ENCODE data around the gene MALT1. TPM values are rescaled to one million over a fixed set of nuclear protein-coding genes. Genes with fewer than 3 reads are reported as not detected.

MALT1 gene
- total and polyA plus RNA-seq, 8 donors = 3.2 to 12.9 (median 7.1) TPM

DNA sequence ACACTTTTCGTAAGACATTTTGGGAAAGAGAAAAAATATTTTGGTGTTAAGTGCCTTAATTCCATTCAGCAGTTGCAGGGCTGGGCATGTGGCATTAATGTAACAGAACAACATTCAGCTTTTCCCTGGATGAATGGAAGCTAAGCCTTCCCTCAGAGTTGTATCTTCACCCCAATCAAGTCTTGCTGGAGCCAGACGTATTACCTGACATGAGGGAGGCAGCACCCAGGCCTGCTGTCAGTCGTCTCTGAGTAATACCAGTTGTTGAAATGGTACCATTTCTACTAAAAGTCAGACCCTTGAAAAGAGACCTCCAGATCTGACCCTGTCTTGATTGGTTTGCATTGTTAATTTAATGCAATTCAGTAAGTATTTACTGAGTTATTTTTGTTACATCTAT lies 57.5 kb downstream of the MALT1 start:
- Histone ChIP-seq H3K4me1 (no peaks in the 10 kb centered on the region), H3K9me3 (no peaks in the 10 kb centered on the region), H3K36me3 (peaks cover 0 to 2% (median 0%) of the 10 kb centered on the region in 3 donors), H3K4me3 (no peak overlapping the region), H3K27me3 (no peaks in the 10 kb centered on the region), H3K27ac (no peak overlapping the region)
- FAIRE-seq = no peak
- no peak for ATAC-seq
- WGBS, 2 donors = 81 to 98% methylated on average over 3 of the region's 3 CpGs
- no peak for DNase-seq
- intact Hi-C loops (cut with DNase I) = no loop called here
- TF ChIP-seq CTCF (IDR thresholded peaks at IDR 0.05) = no peak

DNA sequence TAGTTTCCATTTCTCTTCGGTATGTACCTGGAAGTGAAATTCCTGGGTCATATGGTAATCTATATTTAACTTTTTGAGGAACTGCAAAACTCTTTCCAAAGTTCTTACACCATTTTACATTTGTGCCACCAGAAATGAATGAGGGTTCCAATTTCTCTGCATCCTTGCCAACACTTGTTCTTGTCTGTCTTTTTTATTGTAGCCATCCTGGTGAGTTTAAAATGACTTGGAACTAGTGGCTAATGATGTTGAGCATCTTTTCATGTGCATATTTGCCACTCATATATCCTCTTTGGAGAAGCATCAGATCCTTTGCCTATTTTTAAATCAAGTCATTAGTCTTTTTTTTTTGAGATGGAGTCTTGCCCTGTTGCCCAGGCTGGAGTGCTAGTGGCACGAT lies 59.4 kb downstream of the MALT1 start:
- no peak for ATAC-seq
- Histone ChIP-seq H3K4me3 (no peak overlapping the region), H3K27ac (no peak overlapping the region), H3K9me3 (no peaks in the 10 kb centered on the region), H3K4me1 (no peaks in the 10 kb centered on the region), H3K36me3 (peaks cover 0 to 6% (median 0%) of the 10 kb centered on the region in 3 donors), H3K27me3 (no peaks in the 10 kb centered on the region)
- TF ChIP-seq CTCF (IDR thresholded peaks at IDR 0.05) = no peak
- FAIRE-seq = no peak
- 86 to 90% methylated on average over 2 of the region's 2 CpGs for WGBS, 2 donors
- intact Hi-C loops (cut with DNase I) = no loop called here
- no peak for DNase-seq

GRCh38 chr18:58732471-58732870 lies 61.2 kb downstream of the MALT1 start:
- 74 to 79% methylated on average over 2 of the region's 2 CpGs for WGBS, 2 donors
- no peak for TF ChIP-seq CTCF (IDR thresholded peaks at IDR 0.05)
- no peak for ATAC-seq
- no peak overlapping the region for H3K4me3 ChIP-seq
- no peak for DNase-seq
- peak; percentile 20 for FAIRE-seq
- H3K27ac ChIP-seq = no peak overlapping the region
- peaks cover 0 to 6% (median 0%) of the 10 kb centered on the region in 3 donors for H3K36me3 ChIP-seq
- H3K4me1 ChIP-seq = no peaks in the 10 kb centered on the region
- H3K9me3 ChIP-seq = no peaks in the 10 kb centered on the region
- intact Hi-C loops (cut with DNase I) = no loop called here
- no peaks in the 10 kb centered on the region for H3K27me3 ChIP-seq

DNA sequence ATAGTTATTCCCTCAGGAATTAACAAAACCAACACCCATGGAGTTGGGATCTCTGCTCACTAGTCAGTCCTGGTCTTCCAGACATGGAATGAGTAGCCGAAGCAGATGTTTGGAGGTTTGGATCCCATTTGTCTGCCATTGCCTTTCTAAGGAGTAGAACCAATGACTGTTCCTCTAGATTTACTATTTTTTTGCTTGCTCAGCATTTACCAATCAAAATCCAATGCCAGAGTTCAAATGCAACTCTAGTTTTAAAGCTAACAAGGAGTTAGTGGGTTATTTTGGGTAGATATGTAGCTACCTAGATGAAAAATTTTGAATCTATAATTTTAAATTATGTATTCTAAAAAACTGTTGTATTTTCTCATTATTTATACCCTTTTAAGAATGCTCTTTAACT lies 62.6 kb downstream of the MALT1 start:
- Histone ChIP-seq H3K27ac (no peak overlapping the region), H3K9me3 (no peaks in the 10 kb centered on the region), H3K27me3 (no peaks in the 10 kb centered on the region), H3K4me3 (no peak overlapping the region), H3K36me3 (peaks cover 0 to 6% (median 0%) of the 10 kb centered on the region in 3 donors), H3K4me1 (no peaks in the 10 kb centered on the region)
- ATAC-seq = no peak
- WGBS, 2 donors = 94 to 99% methylated on average over 1 of the region's 1 CpG
- TF ChIP-seq CTCF (IDR thresholded peaks at IDR 0.05) = no peak
- DNase-seq = no peak
- intact Hi-C loops (cut with DNase I) = no loop called here
- FAIRE-seq = no peak

- no peak for TF ChIP-seq CTCF (IDR thresholded peaks at IDR 0.05)
- H3K9me3 ChIP-seq = no peaks in the 10 kb centered on the region
- no peak for ATAC-seq
- no peak for FAIRE-seq
- intact Hi-C loops (cut with DNase I) = no loop called here
- H3K4me3 ChIP-seq = no peak overlapping the region
- 92 to 96% methylated on average over 3 of the region's 3 CpGs for WGBS, 2 donors
- H3K27ac ChIP-seq = no peak overlapping the region
- H3K27me3 ChIP-seq = no peaks in the 10 kb centered on the region
- no peaks in the 10 kb centered on the region for H3K4me1 ChIP-seq
- H3K36me3 ChIP-seq = peaks cover 0 to 6% (median 0%) of the 10 kb centered on the region in 3 donors
- DNase-seq = no peak
Observed at GRCh38 chr18:58738322-58738721, 67.1 kb downstream of the MALT1 start.
